HL-60 (cell line): ENCODE data around the gene MAP4K4.

ENCODE experiments used
- CTCF ChIP-seq: IDR thresholded peaks from one replicate; pipeline ENCODE4 v1.5.1; 2011; ENCODE audit warnings: low read length, control low read depth, inconsistent platforms; ENCODE audit not compliant: insufficient read depth
- GABPA ChIP-seq: IDR thresholded peaks from 2 replicates; pipeline ENCODE4 v1.6.1; 2012; ENCODE audit warnings: low read depth
- POLR2AphosphoS5 ChIP-seq: IDR thresholded peaks from 2 replicates; pipeline ENCODE4 v1.6.1; 2012; ENCODE audit warnings: low read depth
- REST ChIP-seq: IDR thresholded peaks from 2 replicates; pipeline ENCODE4 v1.6.1; 2012; ENCODE audit warnings: low read depth; ENCODE audit not compliant: insufficient replicate concordance
- SPI1 ChIP-seq: IDR thresholded peaks from 2 replicates; pipeline ENCODE4 v1.6.1; 2012; ENCODE audit warnings: low read depth, mild to moderate bottlenecking, borderline replicate concordance

GRCh38 chr2:101869527-101869926 is 172.0 kb downstream of the MAP4K4 start:
- no peak for TF ChIP-seq CTCF
- no peak for TF ChIP-seq SPI1
- no peak for TF ChIP-seq POLR2AphosphoS5
- no peak for TF ChIP-seq GABPA
- no peak for TF ChIP-seq REST
